GM12878 (cell line): ENCODE measurements around the gene CKS1B. TPM values are rescaled to one million over a fixed set of nuclear protein-coding genes. Genes with fewer than 3 reads are reported as not detected.

Experiments used
- ASH2L ChIP-seq: fragments of 300-600, 200-600 bp; sonication (generic); IDR thresholded peaks from 2 replicates; pipeline ENCODE4 v1.6.1; 2017; ENCODE audit warnings: low read depth, mild to moderate bottlenecking, borderline replicate concordance
- BRCA1 ChIP-seq: IDR thresholded peaks from 2 replicates; pipeline ENCODE4 v1.6.1; 2011; ENCODE audit warnings: low read depth, low read length, improper control_type of control experiment
- CBX5 ChIP-seq: sonication (generic); IDR thresholded peaks from 2 replicates; pipeline ENCODE4 v1.6.1; 2016; ENCODE audit warnings: low read depth, moderate library complexity, mild to moderate bottlenecking, inconsistent platforms
- CEBPB ChIP-seq, 2 experiments: fragments of 150-350 bp in 1 of 2; IDR thresholded peaks; 2 replicates each; pipeline ENCODE4 v1.6.1; 2012 to 2014; ENCODE audit warnings: low read depth in 2 of 2, low read length in 2 of 2, borderline replicate concordance in 1 of 2, inconsistent platforms in 1 of 2
- EED ChIP-seq: sonication (generic); IDR thresholded peaks from 2 replicates; pipeline ENCODE4 v1.6.1; 2016; ENCODE audit warnings: antibody characterized with exemption, low read depth
- FOXM1 ChIP-seq: IDR thresholded peaks from 2 replicates; pipeline ENCODE4 v1.6.1; 2012; ENCODE audit warnings: low read depth, mild to moderate bottlenecking, inconsistent platforms, low read length, moderate library complexity
- GATAD2B ChIP-seq: fragments of 450-650 bp; conservative IDR thresholded peaks from 2 replicates; pipeline ENCODE4 v1.6.1; 2017; ENCODE audit warnings: low read depth, mild to moderate bottlenecking, moderate library complexity
- HCFC1 ChIP-seq: fragments of 150-350 bp; IDR thresholded peaks from 2 replicates; pipeline ENCODE4 v1.6.1; 2014; ENCODE audit warnings: low read length
- IKZF1 ChIP-seq: fragments of 450-650 bp; conservative IDR thresholded peaks from 2 replicates; pipeline ENCODE4 v1.6.1; 2017; ENCODE audit warnings: antibody characterized with exemption, mild to moderate bottlenecking
- KAT2A ChIP-seq: conservative IDR thresholded peaks from 2 replicates; pipeline ENCODE4 v1.6.1; 2011; ENCODE audit warnings: low read depth, low read length; ENCODE audit not compliant: control insufficient read depth
- MTA2 ChIP-seq: fragments of 450-650 bp; IDR thresholded peaks from 2 replicates; pipeline ENCODE4 v1.6.1; 2016; ENCODE audit warnings: low read depth, mild to moderate bottlenecking, moderate library complexity
- PBX3 ChIP-seq: IDR thresholded peaks from 2 replicates; pipeline ENCODE4 v1.6.1; 2011; ENCODE audit warnings: mild to moderate bottlenecking, low read depth, low read length, moderate library complexity; ENCODE audit not compliant: insufficient replicate concordance
- POLR2A ChIP-seq: IDR thresholded peaks from 2 replicates; pipeline ENCODE4 v1.6.1; 2011; ENCODE audit warnings: low read depth, mild to moderate bottlenecking, low read length
- RBBP5 ChIP-seq: fragments of 200-600 bp; sonication (generic); conservative IDR thresholded peaks from 2 replicates; pipeline ENCODE4 v1.6.1; 2016
- REST ChIP-seq: IDR thresholded peaks from 2 replicates; pipeline ENCODE4 v1.6.1; 2012; ENCODE audit warnings: mild to moderate bottlenecking, low read depth, low read length
- SMAD5 ChIP-seq: IDR thresholded peaks from 2 replicates; pipeline ENCODE4 v1.6.1; 2016; ENCODE audit warnings: antibody characterized with exemption, low read depth
- ZNF207 ChIP-seq: fragments of 450-650 bp; IDR thresholded peaks from 2 replicates; pipeline ENCODE4 v1.6.1; 2014; ENCODE audit warnings: antibody characterized with exemption, mild to moderate bottlenecking, borderline replicate concordance
- ZNF24 ChIP-seq: fragments of 450-650 bp; IDR thresholded peaks from 2 replicates; pipeline ENCODE4 v1.6.1; 2017; ENCODE audit warnings: antibody characterized with exemption, mild to moderate bottlenecking
- ZZZ3 ChIP-seq: IDR thresholded peaks from 2 replicates; pipeline ENCODE4 v1.6.1; 2011; ENCODE audit warnings: low read depth; ENCODE audit not compliant: control insufficient read depth, insufficient read length
- polyA plus RNA-seq, 11 experiments: library from polyadenylated mRNA; depleted of rRNA in 4 of 11; unstranded in 6 of 11; stranded (reverse) in 5 of 11; fragments of >200 nt; fragmentation: Nextera tagmentation in 4 of 11; fragmentation: Illumina TruSeq in 1 of 11; extraction: Ambion mirVana in 4 of 11; extraction: Trizol in 1 of 11; gene quantifications; 1 replicate in 1 of 11; 2 replicates in 10 of 11; pipeline versions ENCODE4 v1.2.1 to v1.2.3, GENCODE V29; 2011 to 2016; ENCODE audit warnings: inconsistent platforms in 2 of 11, missing spikeins in 2 of 11, low read depth in 1 of 11
- total RNA-seq, 4 experiments: library from RNA; depleted of rRNA in 3 of 4; stranded (reverse); fragments of >200 nt in 3 of 4; fragmentation: Illumina TruSeq in 1 of 4; extraction: Trizol in 1 of 4; gene quantifications; 2 replicates each; pipeline versions ENCODE4 v1.2.1 to v1.2.3, GENCODE V29; 2013 to 2021
- TF ChIP-seq, protein P1 (sequence below): IDR thresholded peaks from 2 replicates; pipeline ENCODE4 v1.6.1; 2012; ENCODE audit warnings: low read length, inconsistent platforms
- TF ChIP-seq, protein P2 (sequence below): fragments of 450-650 bp; IDR thresholded peaks from 2 replicates; pipeline ENCODE4 v1.6.1; 2017; ENCODE audit warnings: mild to moderate bottlenecking, moderate library complexity

The CKS1B gene
- total and polyA plus RNA-seq, 10 of the 15 experiments (the other 5 are each of a cell fraction or from before 2014, with no cell fraction given) = 125 to 608 (median 364) TPM

GRCh38 chr1:155000726-155001424 is 26.4 kb downstream of the CKS1B start (continued):
- TF ChIP-seq BRCA1 (no peak), PBX3 (no peak), FOXM1 (no peak), ZZZ3 (no peak), ZNF207 (peak; percentile 87; the same call in 1 of the 2 replicates), REST (no peak), CBX5 (no peak), POLR2A (peak; percentile 63; the same call in 1 of the 2 replicates), MTA2 (peak; percentile 51; the same call in 1 of the 2 replicates), CEBPB (IDR thresholded peaks at IDR 0.05; ENCODE audit: borderline replicate concordance in 1 of 2, low read depth in 2 of 2, low read length in 2 of 2) (no peak), EED (no peak), SMAD5 (no peak), ASH2L (0 out of 2 replicates have a peak, but pooled peaks have one; percentile 59), ZNF24 (no peak), IKZF1 (peak; percentile 85), GATAD2B (peak; percentile 93), KAT2A (no peak), HCFC1 (peak; percentile 41; the same call in 1 of the 2 replicates), RBBP5 (no peak)
- TF ChIP-seq, protein P1, sequence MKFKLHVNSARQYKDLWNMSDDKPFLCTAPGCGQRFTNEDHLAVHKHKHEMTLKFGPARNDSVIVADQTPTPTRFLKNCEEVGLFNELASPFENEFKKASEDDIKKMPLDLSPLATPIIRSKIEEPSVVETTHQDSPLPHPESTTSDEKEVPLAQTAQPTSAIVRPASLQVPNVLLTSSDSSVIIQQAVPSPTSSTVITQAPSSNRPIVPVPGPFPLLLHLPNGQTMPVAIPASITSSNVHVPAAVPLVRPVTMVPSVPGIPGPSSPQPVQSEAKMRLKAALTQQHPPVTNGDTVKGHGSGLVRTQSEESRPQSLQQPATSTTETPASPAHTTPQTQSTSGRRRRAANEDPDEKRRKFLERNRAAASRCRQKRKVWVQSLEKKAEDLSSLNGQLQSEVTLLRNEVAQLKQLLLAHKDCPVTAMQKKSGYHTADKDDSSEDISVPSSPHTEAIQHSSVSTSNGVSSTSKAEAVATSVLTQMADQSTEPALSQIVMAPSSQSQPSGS = no peak
- TF ChIP-seq, protein P2, sequence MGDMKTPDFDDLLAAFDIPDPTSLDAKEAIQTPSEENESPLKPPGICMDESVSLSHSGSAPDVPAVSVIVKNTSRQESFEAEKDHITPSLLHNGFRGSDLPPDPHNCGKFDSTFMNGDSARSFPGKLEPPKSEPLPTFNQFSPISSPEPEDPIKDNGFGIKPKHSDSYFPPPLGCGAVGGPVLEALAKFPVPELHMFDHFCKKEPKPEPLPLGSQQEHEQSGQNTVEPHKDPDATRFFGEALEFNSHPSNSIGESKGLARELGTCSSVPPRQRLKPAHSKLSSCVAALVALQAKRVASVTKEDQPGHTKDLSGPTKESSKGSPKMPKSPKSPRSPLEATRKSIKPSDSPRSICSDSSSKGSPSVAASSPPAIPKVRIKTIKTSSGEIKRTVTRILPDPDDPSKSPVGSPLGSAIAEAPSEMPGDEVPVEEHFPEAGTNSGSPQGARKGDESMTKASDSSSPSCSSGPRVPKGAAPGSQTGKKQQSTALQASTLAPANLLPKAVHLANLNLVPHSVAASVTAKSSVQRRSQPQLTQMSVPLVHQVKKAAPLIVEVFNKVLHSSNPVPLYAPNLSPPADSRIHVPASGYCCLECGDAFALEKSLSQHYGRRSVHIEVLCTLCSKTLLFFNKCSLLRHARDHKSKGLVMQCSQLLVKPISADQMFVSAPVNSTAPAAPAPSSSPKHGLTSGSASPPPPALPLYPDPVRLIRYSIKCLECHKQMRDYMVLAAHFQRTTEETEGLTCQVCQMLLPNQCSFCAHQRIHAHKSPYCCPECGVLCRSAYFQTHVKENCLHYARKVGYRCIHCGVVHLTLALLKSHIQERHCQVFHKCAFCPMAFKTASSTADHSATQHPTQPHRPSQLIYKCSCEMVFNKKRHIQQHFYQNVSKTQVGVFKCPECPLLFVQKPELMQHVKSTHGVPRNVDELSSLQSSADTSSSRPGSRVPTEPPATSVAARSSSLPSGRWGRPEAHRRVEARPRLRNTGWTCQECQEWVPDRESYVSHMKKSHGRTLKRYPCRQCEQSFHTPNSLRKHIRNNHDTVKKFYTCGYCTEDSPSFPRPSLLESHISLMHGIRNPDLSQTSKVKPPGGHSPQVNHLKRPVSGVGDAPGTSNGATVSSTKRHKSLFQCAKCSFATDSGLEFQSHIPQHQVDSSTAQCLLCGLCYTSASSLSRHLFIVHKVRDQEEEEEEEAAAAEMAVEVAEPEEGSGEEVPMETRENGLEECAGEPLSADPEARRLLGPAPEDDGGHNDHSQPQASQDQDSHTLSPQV = no peak
